Ectodermal cell (in vitro differentiated cells): ENCODE measurements around the gene ITCH.
"Not testable (repeated sequence)": the region's sequence is repeated elsewhere in the genome, so short reads cannot be mapped to it uniquely, and the experiment has no call there.

Source experiments
- H3K27ac ChIP-seq: 2 replicates; pipeline ENCODE4 v1.7.0; 2013; ENCODE audit warnings: mild to moderate bottlenecking, low read depth, low read length; ENCODE audit not compliant: insufficient read depth, poor library complexity, severe bottlenecking
- H3K27me3 ChIP-seq: 2 replicates; pipeline ENCODE4 v1.7.0; 2013; ENCODE audit warnings: mild to moderate bottlenecking, low read length; ENCODE audit not compliant: insufficient read depth, control insufficient read depth, poor library complexity, severe bottlenecking
- H3K36me3 ChIP-seq: one replicate; pipeline ENCODE4 v1.7.0; 2013; ENCODE audit warnings: low read length; ENCODE audit not compliant: control insufficient read depth, insufficient read depth
- H3K4me1 ChIP-seq: one replicate; pipeline ENCODE4 v1.7.0; 2013; ENCODE audit warnings: low read length; ENCODE audit not compliant: control insufficient read depth, insufficient read depth
- H3K4me3 ChIP-seq: 2 replicates; pipeline ENCODE4 v1.7.0; 2013; ENCODE audit warnings: low read depth, low read length, control low read depth; ENCODE audit not compliant: insufficient read depth
- H3K9me3 ChIP-seq: 2 replicates; pipeline ENCODE4 v1.7.0; 2013; ENCODE audit warnings: mild to moderate bottlenecking, low read length, moderate library complexity; ENCODE audit not compliant: control insufficient read depth
- WGBS, 2 experiments: methylation state at CpG; one replicate each; pipeline ENCODE4 v1.1.7; 2013; ENCODE audit warnings: missing lambda C conversion rate in 2 of 2; 5-methylcytosine and 5-hydroxymethylcytosine counted together

The ITCH gene

DNA sequence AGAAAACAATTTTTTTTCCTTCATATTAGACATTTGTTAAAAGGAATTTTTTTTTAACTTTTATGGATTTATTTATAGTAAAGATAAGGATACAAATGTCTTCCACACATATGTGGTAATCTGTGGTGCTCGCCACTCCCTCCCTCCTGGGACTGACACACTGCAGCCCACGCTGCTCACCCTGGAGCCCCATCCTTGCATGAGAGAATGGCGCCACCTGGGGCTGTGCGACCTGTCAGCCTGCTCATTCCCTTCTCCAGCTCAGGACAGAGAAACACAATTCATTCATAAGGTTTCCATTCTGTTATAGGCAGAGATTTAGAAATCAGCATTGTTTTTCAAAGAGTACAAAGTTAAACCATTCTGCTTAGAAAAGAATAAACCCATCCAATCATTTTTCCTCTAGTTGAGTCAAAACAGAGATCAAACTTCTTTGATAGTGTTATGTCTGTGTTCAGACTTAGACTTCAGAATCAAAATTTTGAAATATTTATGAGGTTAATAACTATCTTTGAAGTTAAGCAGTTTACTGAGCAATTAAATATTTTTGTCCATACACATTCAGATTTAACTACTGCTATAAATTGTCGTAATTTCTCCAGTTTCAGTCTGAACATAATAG, 110.3 kb downstream of the ITCH start:
- H3K4me1 ChIP-seq = no peaks in the 10 kb centered on the region
- H3K4me3 ChIP-seq = no peak overlapping the region
- 80 to 85% methylated on average over 5 of the region's 5 CpGs for WGBS, 2 experiments
- no peak overlapping the region for H3K27ac ChIP-seq
- H3K9me3 ChIP-seq = no peaks in the 10 kb centered on the region
- H3K36me3 ChIP-seq = no peaks in the 10 kb centered on the region
- no peaks in the 10 kb centered on the region for H3K27me3 ChIP-seq

DNA sequence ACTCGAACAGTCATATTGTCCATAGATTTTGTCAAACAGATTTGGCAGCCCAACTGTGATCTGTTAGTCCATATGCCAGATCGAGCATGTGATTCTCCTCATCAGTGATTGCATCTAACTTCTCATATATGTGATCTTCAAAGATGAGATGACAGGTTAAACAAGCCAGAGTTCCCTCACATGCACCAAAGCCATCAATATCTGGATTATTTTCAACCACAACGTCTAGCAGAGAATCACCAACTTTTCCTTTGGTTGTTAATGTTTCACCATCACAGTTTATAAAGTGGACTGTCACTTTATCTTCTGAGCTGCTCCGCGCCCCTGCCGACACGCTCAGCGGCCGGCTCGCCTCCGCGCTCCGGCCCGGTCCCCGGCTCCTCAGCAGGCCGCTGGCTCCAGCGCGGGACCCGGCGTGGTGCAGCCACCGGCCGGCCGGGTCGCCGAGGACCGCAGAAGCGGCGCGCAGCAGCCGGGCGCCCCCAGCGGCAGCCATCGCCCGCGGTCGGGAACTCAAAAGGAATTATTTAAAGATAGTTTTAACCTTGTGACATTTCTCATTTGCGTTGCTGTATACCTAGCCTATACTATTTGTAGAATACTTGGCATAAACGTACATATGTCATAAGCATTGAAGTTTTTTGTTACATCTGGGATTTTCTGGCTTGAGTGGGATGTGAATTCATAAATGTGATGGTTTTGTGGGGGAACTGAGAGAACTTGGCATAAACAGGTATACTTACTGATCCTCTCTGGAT, 113.1 kb downstream of the ITCH start:
- Histone ChIP-seq H3K4me3 (no peak overlapping the region), H3K36me3 (peaks cover 16% of the 10 kb centered on the region), H3K4me1 (no peaks in the 10 kb centered on the region), H3K27ac (no peak overlapping the region), H3K27me3 (no peaks in the 10 kb centered on the region), H3K9me3 (no peaks in the 10 kb centered on the region)
- WGBS, 2 experiments = 83 to 87% methylated on average over 38 of the region's 38 CpGs

DNA sequence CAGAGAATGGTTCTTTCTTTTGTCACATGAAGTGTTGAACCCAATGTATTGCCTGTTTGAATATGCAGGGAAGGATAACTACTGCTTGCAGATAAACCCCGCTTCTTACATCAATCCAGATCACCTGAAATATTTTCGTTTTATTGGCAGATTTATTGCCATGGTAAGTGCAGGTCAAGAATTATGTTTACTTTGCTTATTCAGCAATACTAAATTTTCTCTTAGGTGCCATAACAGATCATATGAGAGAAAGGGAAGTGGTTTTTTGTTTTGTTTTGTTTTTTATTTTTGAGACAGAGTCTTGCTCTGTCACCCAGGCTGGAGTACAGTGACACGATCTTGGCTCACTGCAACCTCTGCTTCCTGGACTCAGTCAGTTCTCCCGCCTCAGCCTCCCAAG, 116.6 kb downstream of the ITCH start:
- Histone ChIP-seq H3K9me3 (no peaks in the 10 kb centered on the region), H3K36me3 (peaks cover 41% of the 10 kb centered on the region), H3K4me1 (no peaks in the 10 kb centered on the region), H3K27me3 (no peaks in the 10 kb centered on the region), H3K4me3 (no peak overlapping the region), H3K27ac (no peak overlapping the region)
- WGBS, 2 experiments = 98% methylated on average over 2 to 4 of the region's 4 CpGs

DNA sequence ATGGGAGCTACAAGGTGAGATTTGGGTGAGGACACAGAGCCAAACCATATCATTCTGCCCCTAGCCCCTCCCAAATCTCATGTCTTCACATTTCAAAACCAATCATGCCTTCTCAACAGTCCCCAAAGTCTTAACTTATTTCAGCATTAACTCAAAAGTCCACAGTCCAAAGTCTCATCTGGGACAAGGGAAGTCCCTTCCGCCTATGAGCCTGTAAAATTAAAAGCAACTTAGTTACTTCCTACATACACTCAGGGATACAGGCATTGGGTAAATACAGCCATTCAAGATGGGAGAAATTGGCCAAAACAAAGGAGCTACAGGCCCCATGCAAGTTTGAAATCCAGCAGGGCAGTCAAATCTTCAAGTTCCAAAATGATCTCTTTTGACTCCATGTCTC, 119.1 kb downstream of the ITCH start:
- not testable (repeated sequence) for H3K4me3 ChIP-seq, H3K27ac ChIP-seq, H3K4me1 ChIP-seq, H3K27me3 ChIP-seq, H3K9me3 ChIP-seq
- peaks cover 44% of the 10 kb centered on the region for H3K36me3 ChIP-seq
- WGBS, 2 experiments = 0% methylated on average over 1 of the region's 1 CpG

DNA sequence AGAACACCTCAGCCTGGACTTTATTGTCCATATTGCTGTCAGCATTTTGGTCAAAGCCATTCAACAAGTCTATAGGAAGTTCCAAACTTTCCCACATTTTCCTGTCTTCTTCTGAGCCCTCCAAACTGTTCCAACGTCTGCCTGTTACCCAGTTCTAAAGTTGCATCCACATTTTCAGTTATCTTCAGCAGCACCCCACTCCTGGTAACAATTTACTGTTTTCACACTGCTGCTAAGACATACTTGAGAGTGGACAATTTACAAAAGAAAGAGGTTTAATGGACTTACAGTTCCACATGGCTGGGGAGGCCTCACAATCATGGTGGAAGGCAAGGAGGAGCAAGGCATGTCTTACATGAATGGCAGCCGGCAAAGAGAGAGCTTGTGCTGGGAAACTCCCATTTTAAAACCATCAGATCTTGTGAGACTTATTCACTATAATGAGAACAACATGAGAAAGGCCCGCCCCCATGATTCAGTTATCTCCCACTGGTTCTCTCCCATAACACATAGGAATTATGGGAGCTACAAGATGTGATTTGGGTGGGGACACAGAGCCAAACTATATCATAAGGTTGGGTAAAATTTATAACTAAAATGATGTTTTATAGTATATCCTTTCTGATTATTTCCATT, 120.6 kb downstream of the ITCH start:
- not testable (repeated sequence) for H3K27ac ChIP-seq, H3K9me3 ChIP-seq, H3K4me1 ChIP-seq, H3K27me3 ChIP-seq, H3K4me3 ChIP-seq
- peaks cover 50% of the 10 kb centered on the region for H3K36me3 ChIP-seq
- WGBS, 2 experiments = 83 to 95% methylated on average over 3 of the region's 3 CpGs

DNA sequence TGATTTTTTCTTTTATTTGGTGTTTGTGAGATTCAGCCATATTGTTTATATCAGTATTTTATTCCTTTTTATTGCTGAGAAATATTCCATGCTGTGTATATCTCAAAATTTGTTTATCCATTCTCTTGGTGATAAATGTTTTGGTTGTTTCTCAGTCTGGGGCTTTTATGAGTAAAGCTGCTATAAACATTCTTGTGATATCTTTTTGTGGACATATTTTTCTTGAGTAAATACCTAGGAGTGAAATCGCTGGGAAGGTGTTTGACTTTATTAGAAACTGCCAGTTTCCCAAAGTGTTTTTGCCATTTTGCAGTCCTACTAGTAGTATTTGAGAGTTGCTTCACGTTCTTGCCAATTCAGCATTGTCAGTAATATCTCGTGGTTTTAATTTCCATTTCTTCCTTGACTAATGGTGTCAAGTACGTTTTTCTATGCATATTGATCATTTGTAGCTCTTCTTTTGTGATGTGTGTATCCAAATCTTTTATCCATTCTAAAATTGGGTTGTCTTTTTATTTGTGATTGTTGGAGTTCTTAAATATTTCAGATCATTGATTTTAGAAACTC, 122.1 kb downstream of the ITCH start:
- no peak overlapping the region for H3K27ac ChIP-seq
- peaks cover 49% of the 10 kb centered on the region for H3K36me3 ChIP-seq
- H3K4me1 ChIP-seq = no peaks in the 10 kb centered on the region
- WGBS, 2 experiments = 96 to 97% methylated on average over 4 of the region's 4 CpGs
- no peaks in the 10 kb centered on the region for H3K9me3 ChIP-seq
- H3K4me3 ChIP-seq = no peak overlapping the region
- no peaks in the 10 kb centered on the region for H3K27me3 ChIP-seq

DNA sequence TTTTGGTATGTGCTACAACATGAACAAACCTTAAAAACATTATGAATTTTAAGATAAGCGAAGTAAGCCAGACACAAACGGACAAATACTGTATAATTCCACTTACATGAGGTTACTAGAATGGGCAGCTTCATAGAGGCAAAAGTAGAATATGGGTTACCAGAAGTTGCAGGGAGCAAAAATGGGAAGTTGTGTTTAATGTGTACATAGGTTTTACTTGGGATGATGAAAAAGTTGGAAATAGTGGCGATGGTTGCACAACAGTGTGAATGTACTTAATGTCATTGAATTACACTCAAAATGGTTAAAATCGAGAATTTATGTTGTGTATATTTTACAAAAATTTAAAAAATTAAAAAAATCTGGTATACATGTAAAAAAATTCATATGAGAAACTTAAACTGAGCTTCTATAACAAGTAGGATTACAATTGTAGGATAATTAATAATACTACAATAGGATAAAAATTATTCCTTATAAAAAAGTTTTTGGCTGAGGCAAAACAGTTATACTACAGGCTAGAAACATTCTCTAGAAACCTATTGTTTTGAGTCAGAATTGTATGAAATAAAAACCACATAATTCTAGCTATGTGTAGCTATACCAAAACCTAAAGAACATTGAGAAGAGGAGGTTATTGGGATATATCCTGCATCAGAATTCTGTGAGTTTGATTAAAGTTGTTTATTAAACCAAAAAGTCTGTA, 128.3 kb downstream of the ITCH start:
- no peaks in the 10 kb centered on the region for H3K27me3 ChIP-seq
- H3K4me1 ChIP-seq = no peaks in the 10 kb centered on the region
- no peak overlapping the region for H3K4me3 ChIP-seq
- H3K36me3 ChIP-seq = peaks cover 30% of the 10 kb centered on the region
- WGBS, 2 experiments = 97 to 100% methylated on average over 3 to 4 of the region's 4 CpGs
- H3K9me3 ChIP-seq = no peaks in the 10 kb centered on the region
- no peak overlapping the region for H3K27ac ChIP-seq

DNA sequence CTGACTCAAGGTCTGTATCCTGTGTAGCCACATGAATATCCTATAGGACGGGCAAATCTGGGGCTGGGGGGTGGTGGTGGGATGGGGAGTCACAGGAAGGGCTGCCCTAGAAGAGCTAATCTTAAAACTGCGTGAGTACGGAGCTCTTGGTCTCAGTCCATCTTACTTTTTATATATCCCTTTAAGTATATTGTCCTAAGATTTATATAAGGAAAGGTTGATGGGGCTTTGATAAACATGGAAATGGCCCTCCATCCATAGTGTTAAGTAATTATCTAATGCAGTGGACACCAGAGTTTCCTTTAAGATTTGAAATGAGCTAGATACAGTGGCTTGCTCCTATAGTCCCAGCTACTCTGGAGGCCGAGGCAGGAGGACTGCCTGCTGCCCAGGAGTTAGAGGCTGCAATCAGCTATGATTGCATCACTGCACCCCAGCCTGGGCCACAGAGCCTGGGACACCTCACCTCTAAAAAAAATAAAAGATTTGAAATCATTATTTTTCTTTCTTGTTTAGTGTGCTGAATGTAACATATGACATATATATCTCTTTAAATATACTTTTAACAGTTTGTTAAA, 128.9 kb downstream of the ITCH start:
- H3K4me1 ChIP-seq = no peaks in the 10 kb centered on the region
- WGBS, 2 experiments = 96 to 97% methylated on average over 3 of the region's 4 CpGs
- H3K36me3 ChIP-seq = peaks cover 33% of the 10 kb centered on the region
- no peaks in the 10 kb centered on the region for H3K27me3 ChIP-seq
- H3K9me3 ChIP-seq = no peaks in the 10 kb centered on the region
- H3K4me3 ChIP-seq = no peak overlapping the region
- no peak overlapping the region for H3K27ac ChIP-seq

DNA sequence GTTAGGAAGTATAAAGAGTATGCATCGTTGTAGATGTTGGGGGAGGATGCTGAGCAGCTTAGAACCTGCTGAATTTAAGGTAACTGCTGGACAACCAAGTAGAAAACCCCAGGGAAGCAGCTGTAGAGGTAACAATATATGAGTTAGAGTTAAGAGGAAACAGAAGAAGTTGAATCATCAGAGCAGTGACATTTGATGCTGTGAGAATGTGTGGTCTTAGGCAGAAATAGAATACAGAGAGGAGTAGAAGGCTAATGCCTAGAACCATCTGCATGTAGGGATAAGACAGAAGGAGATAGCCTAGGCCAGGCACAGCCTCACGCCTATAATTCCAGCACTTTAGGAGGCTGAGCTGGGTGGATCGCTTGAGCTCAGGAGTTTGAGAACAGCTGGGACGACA, 130.6 kb downstream of the ITCH start:
- H3K4me1 ChIP-seq = no peaks in the 10 kb centered on the region
- H3K4me3 ChIP-seq = no peak overlapping the region
- no peak overlapping the region for H3K27ac ChIP-seq
- WGBS, 2 experiments = 96% methylated on average over 4 of the region's 4 CpGs
- no peaks in the 10 kb centered on the region for H3K27me3 ChIP-seq
- H3K9me3 ChIP-seq = no peaks in the 10 kb centered on the region
- peaks cover 31% of the 10 kb centered on the region for H3K36me3 ChIP-seq
